ENCODE results near the gene EEF1E1.

DNA sequence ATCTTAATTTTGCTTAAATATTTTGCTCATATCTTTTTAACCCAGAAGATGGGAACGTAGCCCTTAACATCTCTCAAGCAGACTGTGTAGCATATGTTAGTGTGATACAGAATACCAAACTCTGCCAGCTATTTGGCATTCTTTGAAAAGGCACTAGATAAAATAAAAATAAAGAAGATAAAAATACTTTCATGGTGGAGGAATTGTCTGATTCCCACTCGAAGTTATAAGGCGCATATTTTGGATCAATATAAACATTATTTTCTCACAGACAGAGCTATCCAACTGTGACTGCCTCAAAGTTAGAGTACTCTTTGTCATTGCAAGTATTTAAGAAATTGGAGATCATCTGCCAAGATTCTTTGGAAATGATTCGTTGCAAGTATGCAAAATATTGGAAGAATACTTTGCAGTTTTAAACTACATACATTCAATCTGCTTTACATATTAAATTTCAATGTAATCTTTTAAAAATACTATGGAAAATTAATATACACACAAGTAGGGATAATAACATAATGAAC lies 10.8 kb upstream of the EEF1E1 start:
- no peak for TF ChIP-seq CTCF (IDR thresholded peaks at IDR 0.05; ENCODE audit: insufficient read depth, low read depth, low read length)
- no peak for TF ChIP-seq EZH2 (IDR thresholded peaks at IDR 0.05; ENCODE audit: insufficient read depth, low read length)
